Cardiac septum (tissue), 1 donor: ENCODE results near the gene LRRC7. TPM values are rescaled to one million over a fixed set of nuclear protein-coding genes. Genes with fewer than 3 reads are reported as not detected.
"Not testable (repeated sequence)": the region's sequence is repeated elsewhere in the genome, so short reads cannot be mapped to it uniquely, and the experiment has no call there.

Experiments
- DNase-seq: peaks from one replicate; pipeline ENCODE4 v3.0.0-alpha.2; 2020; ENCODE audit warnings: low spot score
- intact Hi-C: fragments of 100-400 bp; cut with DNase I; formaldehyde crosslinking; loops from one replicate; pipeline ENCODE4 v1.14.0; 2022
- total RNA-seq: library from RNA; stranded (reverse); fragmentation: NEBNext Ultra II Directional; extraction: Animal tissue kit (Norgen Biotek cat#: 25700); gene quantifications from one replicate; pipeline ENCODE4 v1.2.1, GENCODE V29; 2021
- donor health status: DM: no; HTN: no; CAD: no.

LRRC7 gene
- total RNA-seq, 1 donor from 2014 or later = 0.11 TPM

- intact Hi-C loops = no loop called here
- DNase-seq = no peak
Observed at GRCh38 chr1:69921486-69921885, 353.8 kb downstream of the LRRC7 start.

- not testable (repeated sequence) for DNase-seq
Observed at GRCh38 chr1:69928234-69928633, 360.5 kb downstream of the LRRC7 start.

GRCh38 chr1:69929308-69930057, 361.8 kb downstream of the LRRC7 start:
- intact Hi-C loops = no loop called here

More at GRCh38 chr1:69928234-69928633, 360.5 kb downstream of the LRRC7 start:
- intact Hi-C loops = not testable (repeated sequence)

GRCh38 chr1:69930396-69930795, 362.7 kb downstream of the LRRC7 start:
- intact Hi-C loops = no loop called here
- no peak for DNase-seq

More at GRCh38 chr1:69929308-69930057, 361.8 kb downstream of the LRRC7 start:
- no peak for DNase-seq

- DNase-seq = no peak
- intact Hi-C loops = no loop called here
Observed at GRCh38 chr1:69932760-69933159, 365.0 kb downstream of the LRRC7 start.

GRCh38 chr1:69940231-69940630, 372.5 kb downstream of the LRRC7 start:
- DNase-seq = no peak
- intact Hi-C loops = no loop called here

- intact Hi-C loops = no loop called here
Observed at GRCh38 chr1:69940816-69941215, 373.1 kb downstream of the LRRC7 start.

GRCh38 chr1:69943030-69943429, 375.3 kb downstream of the LRRC7 start:
- intact Hi-C loops = no loop called here
- DNase-seq = no peak

More at GRCh38 chr1:69940816-69941215, 373.1 kb downstream of the LRRC7 start:
- DNase-seq = no peak

- intact Hi-C loops = no loop called here
Observed at GRCh38 chr1:69946935-69947334, 379.2 kb downstream of the LRRC7 start.

GRCh38 chr1:69947837-69948236, 380.1 kb downstream of the LRRC7 start:
- DNase-seq = no peak
- intact Hi-C loops = no loop called here

More at GRCh38 chr1:69946935-69947334, 379.2 kb downstream of the LRRC7 start:
- DNase-seq = no peak

- intact Hi-C loops = no loop called here
- DNase-seq = no peak
Observed at GRCh38 chr1:69952676-69953075, 385.0 kb downstream of the LRRC7 start.

GRCh38 chr1:69962452-69962851, 394.7 kb downstream of the LRRC7 start:
- intact Hi-C loops, DNase-seq: not testable (repeated sequence)

- intact Hi-C loops = no loop called here
- DNase-seq = no peak
Observed at GRCh38 chr1:69967245-69967766, 399.6 kb downstream of the LRRC7 start.

GRCh38 chr1:69976896-69977295, 409.2 kb downstream of the LRRC7 start:
- intact Hi-C loops = no loop called here
- DNase-seq = no peak

GRCh38 chr1:69982992-69983391, 415.3 kb downstream of the LRRC7 start:
- no peak for DNase-seq
- intact Hi-C loops = no loop called here

- intact Hi-C loops = no loop called here
- DNase-seq = no peak
Observed at GRCh38 chr1:69985376-69985775, 417.7 kb downstream of the LRRC7 start.

GRCh38 chr1:69985901-69986439, 418.2 kb downstream of the LRRC7 start:
- intact Hi-C loops = no loop called here
- DNase-seq = no peak

GRCh38 chr1:69987881-69988280, 420.2 kb downstream of the LRRC7 start:
- intact Hi-C loops = no loop called here
- DNase-seq = no peak

GRCh38 chr1:69991644-69992043, 423.9 kb downstream of the LRRC7 start:
- DNase-seq = no peak
- intact Hi-C loops = no loop called here

- DNase-seq = no peak
- intact Hi-C loops = no loop called here
Observed at GRCh38 chr1:69992594-69992993, 424.9 kb downstream of the LRRC7 start.

- no peak for DNase-seq
Observed at GRCh38 chr1:69993810-69994209, 426.1 kb downstream of the LRRC7 start.

More at GRCh38 chr1:69993810-69994209, 426.1 kb downstream of the LRRC7 start:
- intact Hi-C loops = no loop called here
